GM18868 (cell line): ENCODE results near the gene CARNS1.

Experiments used
- ATAC-seq: cut with Tn5 transposase; IDR thresholded peaks from one replicate; pipeline ENCODE4 v1.9.1; 2021; ENCODE audit warnings: mild to moderate bottlenecking, moderate library complexity; ENCODE audit not compliant: unreplicated experiment

CARNS1 gene

DNA sequence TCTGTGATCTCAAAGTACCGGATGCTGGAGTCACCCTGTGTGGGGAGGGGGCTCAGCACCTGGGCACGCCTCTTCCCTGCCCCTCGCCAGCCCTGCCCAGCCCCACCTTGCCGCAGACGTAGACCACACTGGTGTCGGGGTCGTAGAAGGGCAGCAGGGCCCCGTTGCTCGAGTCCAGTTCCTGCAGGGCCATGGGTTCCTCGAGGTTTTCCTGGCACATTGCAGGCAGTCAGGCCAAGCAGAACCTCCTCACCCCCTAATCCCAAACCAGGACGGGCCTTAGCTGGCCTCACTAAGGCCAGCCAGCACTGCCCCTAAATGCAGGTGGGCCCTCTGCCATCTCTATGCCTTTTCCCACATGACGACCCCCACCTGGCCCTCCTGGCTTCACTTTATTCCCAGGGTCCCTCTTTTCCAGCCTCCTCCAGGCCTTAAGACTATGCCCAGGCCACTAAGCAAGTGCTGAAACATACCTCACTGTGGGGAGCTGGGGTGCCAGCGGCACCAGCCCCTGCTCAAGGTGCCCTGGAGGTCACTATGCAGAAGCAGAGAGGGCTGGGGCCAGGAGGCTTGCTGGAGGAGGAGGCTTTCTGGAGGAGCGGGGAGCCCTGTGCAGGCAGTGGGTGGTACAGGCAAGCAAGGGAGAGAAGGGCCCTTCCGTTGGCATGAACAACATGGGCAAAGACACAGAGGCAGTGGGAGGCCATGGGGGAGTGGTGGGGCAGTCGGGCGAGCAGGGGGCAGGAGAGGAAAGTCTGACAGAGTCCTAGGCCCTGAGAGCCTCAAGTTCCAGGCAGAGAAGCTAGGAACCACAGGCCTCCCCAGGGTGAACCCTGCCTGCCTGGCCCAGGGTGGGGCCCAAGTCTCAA lies 25.0 kb downstream of the CARNS1 start:
- no peak for ATAC-seq

- no peak for ATAC-seq
Measured at GRCh38 chr11:67441098-67441563, 25.7 kb downstream of the CARNS1 start.

GRCh38 chr11:67441731-67442351 lies 26.4 kb downstream of the CARNS1 start:
- no peak for ATAC-seq

DNA sequence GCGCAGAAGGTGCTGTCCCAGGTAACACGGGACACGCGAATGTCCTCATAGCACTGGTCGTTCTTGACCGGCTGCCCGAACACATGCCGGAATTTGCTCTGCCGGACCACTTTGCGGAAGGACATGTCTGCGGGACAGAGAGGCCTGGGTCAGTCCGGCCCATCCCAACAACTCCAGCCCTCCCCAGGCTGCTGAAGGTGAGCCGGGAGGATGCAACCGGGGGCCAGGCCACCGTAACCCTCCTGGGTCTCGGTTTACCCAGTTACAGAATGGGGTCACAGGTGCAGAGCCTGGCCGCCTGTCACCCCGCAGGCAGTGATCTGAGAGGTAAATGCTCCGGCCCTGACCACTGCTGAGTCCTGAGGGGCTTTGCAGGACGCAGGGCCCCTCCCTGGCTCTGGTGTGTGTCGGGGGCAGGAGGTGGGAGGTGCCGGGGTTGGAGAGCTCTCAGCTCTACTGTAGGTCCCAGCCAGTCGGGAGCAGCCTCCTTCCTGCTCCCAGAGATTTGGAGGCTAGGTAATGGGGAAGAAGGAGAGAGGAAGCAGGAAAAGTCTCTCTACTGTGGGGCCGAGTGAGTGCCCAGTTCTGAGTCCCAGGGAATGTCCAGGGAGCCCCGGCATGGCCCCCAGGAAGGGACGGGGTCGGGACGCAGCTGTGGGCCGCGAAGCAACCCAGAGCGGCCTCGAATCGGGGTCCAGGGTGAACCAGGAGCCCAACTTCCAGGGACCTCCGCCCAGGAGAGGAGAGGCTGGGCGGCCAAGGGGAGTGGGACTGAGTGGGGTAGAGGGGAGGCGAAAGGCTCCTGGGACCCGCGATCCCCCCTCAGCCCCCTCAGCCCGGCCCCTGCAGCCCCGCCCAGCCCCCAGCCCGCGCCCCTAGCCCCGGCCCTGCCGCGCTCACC lies 27.3 kb downstream of the CARNS1 start:
- no peak for ATAC-seq

GRCh38 chr11:67445515-67445914 lies 30.0 kb downstream of the CARNS1 start:
- no peak for ATAC-seq

DNA sequence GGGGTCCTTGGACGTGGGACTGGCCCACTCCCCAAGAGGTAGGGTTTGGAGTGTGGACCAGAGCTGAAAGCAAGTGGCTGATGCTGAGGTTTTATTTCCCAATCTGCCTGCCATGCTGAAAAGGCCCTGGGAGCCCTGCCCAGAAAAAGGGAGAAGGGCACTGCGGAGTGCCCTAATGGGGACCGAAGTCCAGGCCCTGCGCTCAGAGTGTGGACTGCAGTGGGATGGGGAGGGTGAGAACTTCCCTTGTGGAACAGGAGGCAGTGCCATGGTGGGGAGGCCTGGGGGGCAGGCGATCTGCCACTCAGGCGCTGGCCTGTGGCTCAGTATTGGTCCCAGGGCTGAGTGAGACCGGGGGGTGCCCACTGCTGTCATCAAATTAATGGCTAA lies 32.7 kb downstream of the CARNS1 start:
- ATAC-seq: no peak

DNA sequence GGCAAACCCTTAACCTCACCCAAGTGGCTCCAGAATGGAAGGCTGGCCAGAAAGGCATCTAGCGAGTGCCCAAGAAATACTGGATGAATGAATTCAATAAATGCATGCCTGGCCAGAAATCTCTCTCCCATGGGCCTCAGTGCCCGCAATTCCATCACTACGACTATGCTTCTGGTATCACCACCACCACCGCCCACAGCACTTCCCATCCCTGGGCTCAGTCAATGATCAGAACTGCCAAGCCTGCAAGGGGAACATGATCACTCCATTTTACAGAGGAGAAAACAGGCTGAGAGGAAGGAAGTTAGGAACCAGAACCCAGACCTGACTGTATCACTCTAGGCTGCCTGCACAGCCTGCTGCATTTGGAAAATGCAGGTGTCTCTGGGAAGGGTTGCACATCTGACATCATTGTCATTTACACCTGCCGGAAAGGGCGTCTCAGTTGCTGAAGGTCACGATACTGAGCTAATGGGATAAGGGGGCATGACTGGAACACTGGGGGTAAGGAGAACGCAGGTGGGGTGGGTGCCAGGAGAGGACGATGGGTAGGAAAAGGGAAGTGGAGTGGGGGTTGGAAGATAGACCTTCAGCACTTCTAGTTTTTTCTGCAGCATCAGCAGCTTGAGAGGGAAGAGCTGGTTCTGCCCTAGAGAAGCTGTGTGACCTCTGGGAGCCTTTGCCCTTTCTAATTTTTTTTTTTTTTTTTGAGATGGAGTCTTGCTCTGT lies 33.8 kb downstream of the CARNS1 start:
- no peak for ATAC-seq

DNA sequence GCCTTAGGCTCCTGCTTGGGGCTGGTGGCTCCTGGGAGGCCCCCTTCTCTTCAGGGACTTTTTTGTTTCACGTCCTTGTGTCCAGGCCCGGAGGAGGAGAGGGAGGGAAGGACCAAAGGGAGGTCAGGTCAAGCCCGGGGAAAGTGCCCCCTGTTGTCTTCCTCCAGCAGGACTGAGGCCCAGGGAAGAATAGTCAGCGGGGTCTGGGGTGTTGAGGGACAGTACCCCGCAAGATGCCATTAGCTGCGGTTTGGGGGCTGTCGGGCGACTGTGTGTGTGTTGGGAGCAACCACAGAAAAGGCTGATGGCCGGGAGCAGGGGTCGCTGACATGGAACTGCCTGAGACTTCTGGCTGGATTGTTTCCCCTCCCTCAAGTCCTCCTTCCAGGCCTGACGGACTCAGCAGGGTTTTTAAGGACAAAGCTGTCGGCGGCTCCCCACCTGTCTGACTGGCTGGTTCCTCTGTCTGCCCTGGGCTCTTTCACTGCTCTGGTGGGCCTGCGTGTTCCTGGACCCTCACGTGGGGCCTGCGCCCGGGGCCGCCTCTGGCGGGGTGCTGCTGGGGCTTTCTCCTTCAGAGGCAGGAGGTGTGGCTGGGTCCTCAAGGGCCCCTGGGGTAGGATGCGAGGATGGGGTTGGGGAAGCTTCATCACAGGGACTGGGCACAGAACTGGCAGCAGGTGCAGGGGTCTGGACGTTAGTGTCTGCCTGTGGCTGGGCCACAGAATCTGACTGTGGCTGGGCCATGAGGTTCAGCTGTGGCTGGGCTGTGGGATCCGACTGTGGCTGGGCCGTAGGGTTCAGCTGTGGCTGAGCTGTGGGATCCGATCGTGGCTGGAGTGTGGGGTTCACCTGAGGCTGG lies 35.5 kb downstream of the CARNS1 start:
- no peak for ATAC-seq

GRCh38 chr11:67451658-67451976 lies 36.1 kb downstream of the CARNS1 start:
- no peak for ATAC-seq

GRCh38 chr11:67452141-67452952 lies 36.9 kb downstream of the CARNS1 start, which contains the start of gene GPR152:
TSS of gene GPR152 (minus strand) at chr11:67452729. CDS start at chr11:67452724, 5 bp downstream.
- no peak for ATAC-seq

- ATAC-seq: no peak
Measured at GRCh38 chr11:67453816-67454732, 38.6 kb downstream of the CARNS1 start.

DNA sequence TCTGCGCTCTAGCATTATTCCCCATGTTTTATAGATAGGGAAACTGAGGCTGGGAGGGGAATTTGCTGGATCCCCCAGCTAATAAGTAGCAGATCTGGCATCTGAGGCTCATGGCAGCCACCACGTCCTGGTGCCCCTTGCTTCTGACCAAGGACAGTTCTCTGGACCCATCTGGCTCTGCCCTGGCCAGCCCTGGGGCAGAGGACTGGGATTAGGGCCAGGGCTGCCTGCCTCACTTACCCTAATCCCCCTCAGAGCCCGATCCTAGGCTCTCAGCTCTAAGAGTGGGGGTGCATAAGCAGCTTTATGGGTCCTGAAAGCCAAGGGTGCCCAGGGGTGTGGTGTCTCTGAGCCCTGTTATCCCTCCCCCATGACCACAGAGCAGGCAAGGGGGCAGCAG lies 39.6 kb downstream of the CARNS1 start, which contains the start of gene CABP4:
CABP4 (plus strand) TSS at position 301 of the 400 bp plus-strand sequence; CDS start at position 371, 70 bp downstream.
- ATAC-seq: no peak

DNA sequence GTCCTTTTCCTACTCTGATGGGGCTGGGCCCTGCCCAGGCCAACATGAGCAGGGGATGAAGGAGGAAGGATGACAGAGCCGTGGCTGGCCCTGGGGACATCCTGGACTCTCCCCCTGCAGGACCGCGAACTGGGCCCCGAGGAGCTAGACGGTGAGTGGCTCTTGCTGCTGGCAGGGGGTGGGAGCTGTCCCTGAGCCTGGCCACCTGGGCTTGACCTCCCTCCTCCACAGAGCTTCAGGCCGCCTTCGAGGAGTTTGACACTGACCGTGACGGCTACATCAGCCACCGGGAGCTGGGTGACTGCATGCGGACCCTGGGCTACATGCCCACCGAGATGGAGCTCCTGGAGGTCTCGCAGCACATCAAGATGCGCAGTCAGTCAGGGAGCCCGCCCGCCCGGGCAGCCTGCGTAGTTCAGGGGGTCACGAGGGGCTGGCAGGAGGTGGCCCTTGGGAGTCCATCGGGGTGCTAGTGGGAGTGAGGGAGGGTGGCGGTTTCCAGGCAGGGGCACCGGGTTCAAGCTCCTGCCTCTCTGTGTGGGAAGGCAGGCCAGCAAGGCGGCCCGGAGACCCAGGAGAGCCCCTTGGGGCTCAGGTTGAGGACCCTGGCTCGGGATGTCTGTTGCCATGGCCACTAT lies 40.7 kb downstream of the CARNS1 start:
- no peak for ATAC-seq

DNA sequence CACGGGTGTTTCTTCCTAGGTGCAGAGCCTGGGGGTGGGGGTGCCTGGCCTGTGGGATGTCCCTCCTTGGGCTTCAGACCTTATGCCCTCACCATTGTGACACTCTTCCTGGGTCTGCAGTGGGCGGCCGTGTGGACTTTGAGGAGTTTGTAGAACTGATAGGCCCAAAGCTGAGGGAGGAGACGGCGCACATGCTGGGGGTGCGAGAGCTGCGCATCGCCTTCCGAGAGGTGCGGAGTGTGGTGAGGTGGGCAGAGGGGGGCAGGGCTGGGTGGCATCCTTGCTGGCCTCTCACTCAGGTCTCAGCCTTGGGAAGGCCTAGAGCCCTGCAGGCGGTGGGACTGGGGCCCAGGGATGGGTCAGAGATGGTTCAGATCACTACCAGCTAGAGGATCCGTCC lies 42.0 kb downstream of the CARNS1 start:
- no peak for ATAC-seq

GRCh38 chr11:67458266-67458665 lies 42.8 kb downstream of the CARNS1 start:
- no peak for ATAC-seq

- ATAC-seq: no peak
Measured at GRCh38 chr11:67463186-67463585, 47.7 kb downstream of the CARNS1 start.
